HepG2 (cell line): ENCODE data around the gene LMTK2. TPM values are rescaled to one million over a fixed set of nuclear protein-coding genes. Genes with fewer than 3 reads are reported as not detected.

Experiments used
- ATAC-seq: fragments of 200-7000 bp; cut with Tn5 transposase; 3 replicates; pipeline ENCODE4 v1.9.1; 2020; ENCODE audit warnings: mild to moderate bottlenecking, moderate library complexity
- BruUV-seq: library from RNA; stranded (reverse); fragments of 400-500 nt; replicated peaks from 2 replicates; lab custom pipeline; 2021; lab: Mats Ljungman, UMichigan
- CTCF ChIA-PET: fragments of 300-600 bp; formaldehyde crosslinking; extraction: SDS; loops from one replicate; lab custom pipeline; 2021; ENCODE audit warnings: low total read pairs, inconsistent platforms, low intra/inter-chr PET ratio; lab: Yijun Ruan, JAX
- POLR2A ChIA-PET: fragments of 350-600 bp; sonication (Branson Sonifier 250); formaldehyde crosslinking; loops from one replicate; lab custom pipeline; 2020; ENCODE audit warnings: antibody characterized with exemption, inconsistent platforms; lab: Yijun Ruan, JAX
- DNase-seq: peaks from one replicate; pipeline ENCODE4 v3.0.0-alpha.2; 2015; ENCODE audit warnings: low spot score
- FAIRE-seq: peaks from 3 replicates; lab custom pipeline; 2011; peaks lifted over from hg19 to GRCh38; lab: Jason Lieb, UNC
- H2AFZ ChIP-seq: one replicate; pipeline ENCODE4 v1.6.1; 2011; ENCODE audit warnings: low read length, inconsistent platforms
- H3K27ac ChIP-seq: fragments of 300-600 bp; 3 replicates; pipeline ENCODE4 v1.8.0; 2011; ENCODE audit warnings: mixed run types, mild to moderate bottlenecking, mixed read lengths, low read length, inconsistent platforms; ENCODE audit not compliant: insufficient read depth; ENCODE audit errors: extremely low read length
- H3K27me3 ChIP-seq, 2 experiments: fragments of 200-600 bp in 1 of 2; 2 replicates in 1 of 2; 3 replicates in 1 of 2; pipeline versions ENCODE4 v1.6.0 to v1.8.0; 2011; ENCODE audit warnings: low read length in 2 of 2, mild to moderate bottlenecking in 2 of 2, moderate library complexity in 2 of 2, inconsistent platforms in 1 of 2; ENCODE audit not compliant: insufficient read depth in 2 of 2, control insufficient read depth in 1 of 2
- H3K36me3 ChIP-seq, 2 experiments: fragments of 200-600 bp in 1 of 2; replicated peaks in 1 of 2; 2 replicates in 1 of 2; 3 replicates in 1 of 2; pipeline versions ENCODE4 v1.5.1 to v1.8.0; 2011; ENCODE audit warnings: low read length in 2 of 2, inconsistent platforms in 1 of 2; ENCODE audit not compliant: insufficient read depth in 2 of 2, control insufficient read depth in 1 of 2
- H3K4me1 ChIP-seq: 2 replicates; pipeline ENCODE4 v1.5.1; 2012; ENCODE audit warnings: low read length, inconsistent platforms; ENCODE audit not compliant: insufficient read depth
- H3K4me2 ChIP-seq: 2 replicates; pipeline ENCODE4 v1.6.0; 2011; ENCODE audit warnings: low read depth, low read length, inconsistent platforms
- H3K4me3 ChIP-seq, 3 experiments: fragments of 200-600 bp in 1 of 3; sonication (generic), shearing (Covaris generic) in 1 of 3; replicated peaks in 1 of 3; 2 replicates each; pipeline ENCODE4 v1.5.1; 2011 to 2016; ENCODE audit warnings: low read length in 3 of 3, inconsistent platforms in 2 of 3, low read depth in 2 of 3, mild to moderate bottlenecking in 2 of 3, control low read depth in 1 of 3, mixed read lengths in 1 of 3; ENCODE audit not compliant: insufficient read depth in 1 of 3
- H3K79me2 ChIP-seq: one replicate; pipeline ENCODE4 v1.6.1; 2011; ENCODE audit warnings: low read length, inconsistent platforms; ENCODE audit not compliant: insufficient read depth
- H3K9ac ChIP-seq: 2 replicates; pipeline ENCODE4 v1.6.0; 2011; ENCODE audit warnings: mild to moderate bottlenecking, low read depth, low read length, inconsistent platforms; ENCODE audit not compliant: insufficient read depth
- H3K9me3 ChIP-seq: 2 replicates; pipeline ENCODE4 v1.5.1; 2012; ENCODE audit warnings: mild to moderate bottlenecking, low read length
- H4K20me1 ChIP-seq: 2 replicates; pipeline ENCODE4 v1.6.0; 2011; ENCODE audit warnings: inconsistent platforms, mild to moderate bottlenecking, low read length, moderate library complexity; ENCODE audit not compliant: insufficient read depth
- AGO1 ChIP-seq: fragments of 200-400 bp; formaldehyde crosslinking; IDR thresholded peaks from 2 replicates; pipeline ENCODE4 v1.6.1; 2017; ENCODE audit warnings: mild to moderate bottlenecking, low read depth, low read length, moderate library complexity; ENCODE audit not compliant: poor library complexity, severe bottlenecking
- ATM ChIP-seq: fragments of 450-650 bp; IDR thresholded peaks from 2 replicates; pipeline ENCODE4 v1.7.1; 2017; ENCODE audit warnings: mild to moderate bottlenecking, borderline replicate concordance
- BCL6 ChIP-seq: IDR thresholded peaks from 2 replicates; pipeline ENCODE4 v1.6.1; 2016; ENCODE audit warnings: missing genetic modification reagents, missing compliant biosample characterization
- CREB1 ChIP-seq, 2 experiments: fragments of 450-650 bp in 1 of 2; IDR thresholded peaks; 2 replicates each; pipeline ENCODE4 v1.6.1; 2016 to 2017; ENCODE audit warnings: control low read depth in 1 of 2, mild to moderate bottlenecking in 1 of 2, missing compliant biosample characterization in 1 of 2, missing genetic modification characterization in 1 of 2
- DPF2 ChIP-seq: sonication (generic); formaldehyde crosslinking; IDR thresholded peaks from 2 replicates; pipeline ENCODE4 v1.4.0; 2020; ENCODE audit warnings: mild to moderate bottlenecking, low read depth, missing genetic modification reagents, borderline replicate concordance
- KDM2A ChIP-seq: sonication (generic); formaldehyde crosslinking; IDR thresholded peaks from 2 replicates; pipeline ENCODE4 v1.4.0; 2020; ENCODE audit warnings: low read depth, missing genetic modification reagents, borderline replicate concordance
- KMT2A ChIP-seq: sonication (generic); formaldehyde crosslinking; IDR thresholded peaks from 2 replicates; pipeline ENCODE4 v1.4.0; 2020; ENCODE audit warnings: missing genetic modification reagents
- LCORL ChIP-seq, 2 experiments: fragments of 450-650 bp in 1 of 2; sonication (generic) in 1 of 2; formaldehyde crosslinking in 1 of 2; IDR thresholded peaks; 2 replicates each; pipeline versions ENCODE4 v1.5.0 to v1.6.1; 2017 to 2020; ENCODE audit warnings: antibody characterized with exemption in 1 of 2, missing genetic modification reagents in 1 of 2
- NFE2L1 ChIP-seq: sonication (generic); formaldehyde crosslinking; IDR thresholded peaks from 2 replicates; pipeline ENCODE4 v1.4.0; 2020; ENCODE audit warnings: missing genetic modification reagents, mild to moderate bottlenecking, borderline replicate concordance
- RBM39 ChIP-seq: fragments of 200-400 bp; formaldehyde crosslinking; IDR thresholded peaks from one replicate; pipeline ENCODE4 v1.6.1; 2018; ENCODE audit warnings: antibody characterized with exemption, mild to moderate bottlenecking, low read depth, low read length; ENCODE audit not compliant: poor library complexity, severe bottlenecking
- SMC3 ChIP-seq: IDR thresholded peaks from 2 replicates; pipeline ENCODE4 v1.6.1; 2011; ENCODE audit warnings: low read length, improper control_type of control experiment
- SNAPC5 ChIP-seq: sonication (generic); formaldehyde crosslinking; IDR thresholded peaks from 2 replicates; pipeline ENCODE4 v1.8.1; 2023; ENCODE audit warnings: mild to moderate bottlenecking, missing genetic modification reagents, borderline replicate concordance
- SP5 ChIP-seq: IDR thresholded peaks from 2 replicates; pipeline ENCODE4 v1.6.1; 2016; ENCODE audit warnings: low read depth, borderline replicate concordance
- ZBTB25 ChIP-seq: IDR thresholded peaks from 2 replicates; pipeline ENCODE4 v1.6.1; 2018; ENCODE audit warnings: missing genetic modification reagents
- ZNF232 ChIP-seq: sonication (generic); formaldehyde crosslinking; IDR thresholded peaks from 2 replicates; pipeline ENCODE4 v1.4.0; 2020; ENCODE audit warnings: missing genetic modification reagents, borderline replicate concordance
- WGBS: methylation state at CpG from one replicate; pipeline ENCODE4 v1.1.6; 2017; ENCODE audit warnings: low lambda C conversion rate; 5-methylcytosine and 5-hydroxymethylcytosine counted together
- in situ Hi-C: cut with HindIII; loops from 2 replicates; pipeline ENCODE4 v1.10.0; 2017; ENCODE audit warnings: low pct_unique_long_range_greater_than_20kb; ENCODE audit not compliant: extremely low pct_ligation_motif_present
- intact Hi-C: fragments of 100-400 bp; cut with micrococcal nuclease; formaldehyde crosslinking; loops from one replicate; pipeline ENCODE4 v1.10.0; 2022; ENCODE audit not compliant: unreplicated experiment
- polyA plus RNA-seq, 8 experiments: library from polyadenylated mRNA; depleted of rRNA in 3 of 8; stranded (reverse) in 7 of 8; unstranded in 1 of 8; fragments of >200 nt; fragmentation: Illumina TruSeq in 4 of 8; extraction: Trizol in 4 of 8; gene quantifications; 2 replicates each; pipeline versions ENCODE4 v1.2.1 to v1.2.3, GENCODE V29; 2011 to 2016; ENCODE audit warnings: low read depth in 4 of 8, missing spikeins in 1 of 8, mixed read lengths in 1 of 8; ENCODE audit not compliant: insufficient read depth in 1 of 8
- total RNA-seq, 5 experiments: library from RNA; depleted of rRNA; stranded (reverse); fragments of >200 nt; fragmentation: Illumina TruSeq; extraction: Trizol; gene quantifications; 2 replicates each; pipeline ENCODE4 v1.2.3, GENCODE V29; 2016; ENCODE audit warnings: low read depth in 1 of 5
- TF ChIP-seq, protein P1 (sequence below): sonication (generic); formaldehyde crosslinking; IDR thresholded peaks from 2 replicates; pipeline ENCODE4 v1.5.0; 2020; ENCODE audit warnings: mild to moderate bottlenecking, missing genetic modification reagents

LMTK2 gene
- total and polyA plus RNA-seq, 2 of the 13 experiments (the other 11 are each of a cell fraction or from before 2014, with no cell fraction given), result 9.5 to 11.7 TPM

- no peak for TF ChIP-seq ZBTB25 (CRISPR knock-in tag)
- no peak for TF ChIP-seq CREB1 (IDR thresholded peaks at IDR 0.05)
- no peak for TF ChIP-seq CREB1 (CRISPR knock-in tag; IDR thresholded peaks at IDR 0.05)
- TF ChIP-seq SP5 (CRISPR knock-in tag), result no peak
- TF ChIP-seq NFE2L1 (CRISPR knock-in tag), result no peak
Measured at GRCh38 chr7:98163704-98164494, 57.2 kb downstream of the LMTK2 start (continued).

GRCh38 chr7:98165827-98166667, 59.4 kb downstream of the LMTK2 start:
- H3K27ac ChIP-seq, result no peak overlapping the region
- no TSS peak for BruUV-seq
- H3K9me3 ChIP-seq, result no peaks in the 10 kb centered on the region
- H4K20me1 ChIP-seq, result peaks cover 25% of the 10 kb centered on the region
- CTCF ChIA-PET, result interaction anchor here (0.8 to 5.4 kb wide), 3 partner anchors 60 to 147 kb away, joined by 3 to 68 read pairs (median 13); partner anchors contain the start of gene LMTK2
- peak; percentile 64 for FAIRE-seq
- 69% methylated on average over 10 of the region's 18 CpGs for WGBS
- POLR2A ChIA-PET, result no interaction called here
- in situ Hi-C loops, result loop anchor here (10.0 kb wide), 1 partner anchor 61 kb away; the partner anchor contains the start of gene LMTK2
- H3K36me3 ChIP-seq, result peaks cover 7 to 20% of the 10 kb centered on the region in 2 experiments; a peak in 4 of 5 replicates
- DNase-seq, result peak; percentile 33
- intact Hi-C loops, result loop anchor here (1.0 kb wide), 1 partner anchor 60 kb away; the partner anchor contains the start of gene LMTK2
- no peak overlapping the region for H2AFZ ChIP-seq
- no peak overlapping the region for H3K4me2 ChIP-seq
- no peak overlapping the region for H3K9ac ChIP-seq
- H3K79me2 ChIP-seq, result no peaks in the 10 kb centered on the region
- no peak overlapping the region for H3K4me3 ChIP-seq
- no peaks in the 10 kb centered on the region for H3K27me3 ChIP-seq
- peak; percentile 92 for ATAC-seq
- no peaks in the 10 kb centered on the region for H3K4me1 ChIP-seq
- TF ChIP-seq, protein P1, sequence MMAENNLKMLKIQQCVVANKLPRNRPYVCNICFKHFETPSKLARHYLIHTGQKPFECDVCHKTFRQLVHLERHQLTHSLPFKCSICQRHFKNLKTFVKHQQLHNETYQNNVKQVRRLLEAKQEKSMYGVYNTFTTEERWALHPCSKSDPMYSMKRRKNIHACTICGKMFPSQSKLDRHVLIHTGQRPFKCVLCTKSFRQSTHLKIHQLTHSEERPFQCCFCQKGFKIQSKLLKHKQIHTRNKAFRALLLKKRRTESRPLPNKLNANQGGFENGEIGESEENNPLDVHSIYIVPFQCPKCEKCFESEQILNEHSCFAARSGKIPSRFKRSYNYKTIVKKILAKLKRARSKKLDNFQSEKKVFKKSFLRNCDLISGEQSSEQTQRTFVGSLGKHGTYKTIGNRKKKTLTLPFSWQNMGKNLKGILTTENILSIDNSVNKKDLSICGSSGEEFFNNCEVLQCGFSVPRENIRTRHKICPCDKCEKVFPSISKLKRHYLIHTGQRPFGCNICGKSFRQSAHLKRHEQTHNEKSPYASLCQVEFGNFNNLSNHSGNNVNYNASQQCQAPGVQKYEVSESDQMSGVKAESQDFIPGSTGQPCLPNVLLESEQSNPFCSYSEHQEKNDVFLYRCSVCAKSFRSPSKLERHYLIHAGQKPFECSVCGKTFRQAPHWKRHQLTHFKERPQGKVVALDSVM (CRISPR knock-in tag), result no peak
- no peak for TF ChIP-seq DPF2 (CRISPR knock-in tag)
- no peak for TF ChIP-seq KMT2A
- no peak for TF ChIP-seq SNAPC5 (CRISPR knock-in tag)
- no peak for TF ChIP-seq ATM
- no peak for TF ChIP-seq ZNF232 (CRISPR knock-in tag)
- TF ChIP-seq SMC3, result peak; percentile 57
- TF ChIP-seq KDM2A (CRISPR knock-in tag), result 0 out of 2 replicates have a peak, but pooled peaks have one; percentile 23
- no peak for TF ChIP-seq RBM39
- no peak for TF ChIP-seq LCORL (IDR thresholded peaks at IDR 0.05)
- TF ChIP-seq LCORL (CRISPR knock-in tag; IDR thresholded peaks at IDR 0.05), result no peak
- TF ChIP-seq AGO1, result no peak
- TF ChIP-seq BCL6 (CRISPR knock-in tag), result no peak
